ENCODE measurements around the gene L1CAM. TPM values are rescaled to one million over a fixed set of nuclear protein-coding genes. Genes with fewer than 3 reads are reported as not detected.

L1CAM gene
- total and polyA plus RNA-seq, 9 of the 15 experiments (the other 6 are each of a cell fraction or from before 2014, with no cell fraction given): 0.09 to 0.86 (median 0.26) TPM; not detected in 3

- TF ChIP-seq SMAD1 (IDR thresholded peaks at IDR 0.05; ENCODE audit: low read depth, low read length, partially characterized antibody) (no peak), DMBX1 (CRISPR knock-in tag; IDR thresholded peaks at IDR 0.05; ENCODE audit: borderline replicate concordance) (no peak), TBP (optimal IDR thresholded peaks at IDR 0.05; ENCODE audit: low read depth, low read length) (no peak)
These were observed 34.6 kb upstream of the L1CAM start (continued) for GRCh38 chrX:153920546-153920945.

- Histone ChIP-seq H3K9me3 (replicated peaks; ENCODE audit: control insufficient read depth, insufficient read depth, low read depth, low read length) (no peaks in the 10 kb centered on the region), H2AFZ (ENCODE audit: low read depth, low read length) (no peak overlapping the region), H4K20me1 (replicated peaks; ENCODE audit: control insufficient read depth, insufficient read depth, low read length) (no peaks in the 10 kb centered on the region), H3K9ac (ENCODE audit: insufficient read depth in 1 of 2, low read depth in 2 of 2, low read length in 2 of 2) (no peak overlapping the region), H3K4me2 (ENCODE audit: insufficient read depth, low read length) (no peak overlapping the region), H3K4me3 (no peak overlapping the region), H3K4me1 (replicated peaks in 1 of 2; ENCODE audit: control insufficient read depth in 2 of 2, insufficient read depth in 2 of 2, low read length in 2 of 2) (peaks cover 3 to 20% of the 10 kb centered on the region in 2 experiments; a peak in 4 of 5 replicates), H3K36me3 (ENCODE audit: control insufficient read depth, insufficient read depth, low read length) (peaks cover 33% of the 10 kb centered on the region; the same call in 2 of the 3 replicates), H3K79me2 (ENCODE audit: control insufficient read depth, insufficient read depth, low read length) (peaks cover 11% of the 10 kb centered on the region; the same call in 2 of the 3 replicates), H3K27ac (ENCODE audit: extremely low read depth, low read depth, low read length) (no peak overlapping the region), H3K27me3 (ENCODE audit: control insufficient read depth in 2 of 2, insufficient read depth in 2 of 2, low read length in 2 of 2) (no peaks in the 10 kb centered on the region), H3K9me1 (ENCODE audit: control insufficient read depth, insufficient read depth, low read length) (no peaks in the 10 kb centered on the region)
- ATAC-seq (no peak), DNase-seq (ENCODE audit: extremely low read depth in 1 of 4, low spot score in 3 of 4) (no peak), FAIRE-seq (no peak)
- intact Hi-C loops (cut with micrococcal nuclease): no loop called here
- 86% methylated on average over 8 of the region's 13 CpGs for WGBS (ENCODE audit: insufficient coverage, low coverage, missing lambda C conversion rate)
- in situ Hi-C loops (cut with MboI): no loop called here
- CTCF ChIA-PET (ENCODE audit: low intra/inter-chr PET ratio): no interaction called here
- POLR2A ChIA-PET: interaction anchor here (0.7 kb wide), 1 partner anchor 175 kb away, joined by 4 read pairs; no protein-coding TSS in a partner anchor
- no TSS peak for BruUV-seq (replicated peaks)
- TF ChIP-seq ZNF785 (CRISPR knock-in tag; IDR thresholded peaks at IDR 0.05) (no peak), POLR2G (IDR thresholded peaks at IDR 0.05; ENCODE audit: low read depth, low read length) (0 out of 2 replicates have a peak, but pooled peaks have one; percentile 18)
These were observed 33.3 kb upstream of the L1CAM start for GRCh38 chrX:153919281-153919680.

Measured in K562 (cell line).